Measurements from ENCODE around the gene TRPM7. TPM values are rescaled to one million over a fixed set of nuclear protein-coding genes. Genes with fewer than 3 reads are reported as not detected.
"Not testable (repeated sequence)": the region's sequence is repeated elsewhere in the genome, so short reads cannot be mapped to it uniquely, and the experiment has no call there.

The TRPM7 gene
- polyA plus RNA-seq, 2 of the 4 experiments (the other 2 are of a cell fraction): 25.7 to 47.8 TPM

DNA sequence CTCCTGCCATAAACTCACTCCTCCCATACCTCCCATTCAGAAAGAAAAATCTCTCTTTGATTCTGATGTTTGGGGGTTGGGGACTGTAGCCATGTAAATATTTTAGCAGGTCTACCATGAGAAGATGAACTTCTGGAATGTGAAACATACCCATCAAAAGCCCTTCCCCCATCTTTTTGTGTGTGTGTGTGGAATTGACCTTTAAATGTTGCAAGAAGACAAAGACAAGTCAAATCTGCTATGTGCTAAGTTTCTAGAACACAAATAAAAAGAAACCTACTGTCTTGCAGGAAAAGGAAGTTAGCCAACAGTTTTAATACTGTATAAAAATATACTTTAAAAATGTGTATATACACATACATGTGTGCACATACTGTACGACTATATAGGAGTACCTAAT lies 110.4 kb downstream of the TRPM7 start (continued):
- TF ChIP-seq, protein P1, sequence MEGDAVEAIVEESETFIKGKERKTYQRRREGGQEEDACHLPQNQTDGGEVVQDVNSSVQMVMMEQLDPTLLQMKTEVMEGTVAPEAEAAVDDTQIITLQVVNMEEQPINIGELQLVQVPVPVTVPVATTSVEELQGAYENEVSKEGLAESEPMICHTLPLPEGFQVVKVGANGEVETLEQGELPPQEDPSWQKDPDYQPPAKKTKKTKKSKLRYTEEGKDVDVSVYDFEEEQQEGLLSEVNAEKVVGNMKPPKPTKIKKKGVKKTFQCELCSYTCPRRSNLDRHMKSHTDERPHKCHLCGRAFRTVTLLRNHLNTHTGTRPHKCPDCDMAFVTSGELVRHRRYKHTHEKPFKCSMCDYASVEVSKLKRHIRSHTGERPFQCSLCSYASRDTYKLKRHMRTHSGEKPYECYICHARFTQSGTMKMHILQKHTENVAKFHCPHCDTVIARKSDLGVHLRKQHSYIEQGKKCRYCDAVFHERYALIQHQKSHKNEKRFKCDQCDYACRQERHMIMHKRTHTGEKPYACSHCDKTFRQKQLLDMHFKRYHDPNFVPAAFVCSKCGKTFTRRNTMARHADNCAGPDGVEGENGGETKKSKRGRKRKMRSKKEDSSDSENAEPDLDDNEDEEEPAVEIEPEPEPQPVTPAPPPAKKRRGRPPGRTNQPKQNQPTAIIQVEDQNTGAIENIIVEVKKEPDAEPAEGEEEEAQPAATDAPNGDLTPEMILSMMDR (IDR thresholded peaks at IDR 0.05): no peak
- TF ChIP-seq, protein P2, sequence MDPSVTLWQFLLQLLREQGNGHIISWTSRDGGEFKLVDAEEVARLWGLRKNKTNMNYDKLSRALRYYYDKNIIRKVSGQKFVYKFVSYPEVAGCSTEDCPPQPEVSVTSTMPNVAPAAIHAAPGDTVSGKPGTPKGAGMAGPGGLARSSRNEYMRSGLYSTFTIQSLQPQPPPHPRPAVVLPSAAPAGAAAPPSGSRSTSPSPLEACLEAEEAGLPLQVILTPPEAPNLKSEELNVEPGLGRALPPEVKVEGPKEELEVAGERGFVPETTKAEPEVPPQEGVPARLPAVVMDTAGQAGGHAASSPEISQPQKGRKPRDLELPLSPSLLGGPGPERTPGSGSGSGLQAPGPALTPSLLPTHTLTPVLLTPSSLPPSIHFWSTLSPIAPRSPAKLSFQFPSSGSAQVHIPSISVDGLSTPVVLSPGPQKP (IDR thresholded peaks at IDR 0.05; ENCODE audit: low read depth, low read length): no peak
- TF ChIP-seq ZNF302 (CRISPR knock-in tag; IDR thresholded peaks at IDR 0.05) (no peak), JUNB (IDR thresholded peaks at IDR 0.05) (no peak), PHF8 (IDR thresholded peaks at IDR 0.05; ENCODE audit: borderline replicate concordance, low read depth) (no peak)

DNA sequence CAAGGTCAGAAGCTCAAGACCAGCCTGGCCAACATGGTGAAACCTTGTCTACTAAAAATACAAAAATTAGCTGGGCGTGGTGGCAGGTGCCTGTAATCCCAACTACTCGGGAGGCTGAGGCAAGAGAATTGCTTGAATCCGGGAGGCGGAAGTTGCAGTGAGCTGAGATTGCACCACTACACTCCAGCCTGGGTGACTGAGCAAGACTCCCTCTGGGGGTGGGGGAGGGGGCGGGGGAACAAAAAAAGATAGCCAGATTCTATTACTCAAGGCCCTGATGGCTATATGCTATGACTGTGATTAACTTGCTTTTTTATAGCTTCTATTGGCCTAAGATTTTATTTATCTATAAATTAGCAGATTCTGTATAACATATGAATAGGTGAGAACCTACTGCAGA lies 112.8 kb downstream of the TRPM7 start:
- H3K4me3 ChIP-seq; ATAC-seq; POLR2A ChIA-PET; H3K4me2 ChIP-seq; FAIRE-seq; H3K27ac ChIP-seq; H3K9me3 ChIP-seq; H3K4me1 ChIP-seq; DNase-seq (ENCODE audit: low read depth in 1 of 2, low spot score in 1 of 2): not testable (repeated sequence)
- CTCF ChIA-PET: interaction anchor here (1.8 to 2.2 kb wide), 2 partner anchors 13 kb away, joined by 5 to 6 read pairs; no protein-coding TSS in a partner anchor
- 99% methylated on average over 5 of the region's 5 CpGs for whole genome bisulfite sequencing (ENCODE audit: missing lambda C conversion rate)

DNA sequence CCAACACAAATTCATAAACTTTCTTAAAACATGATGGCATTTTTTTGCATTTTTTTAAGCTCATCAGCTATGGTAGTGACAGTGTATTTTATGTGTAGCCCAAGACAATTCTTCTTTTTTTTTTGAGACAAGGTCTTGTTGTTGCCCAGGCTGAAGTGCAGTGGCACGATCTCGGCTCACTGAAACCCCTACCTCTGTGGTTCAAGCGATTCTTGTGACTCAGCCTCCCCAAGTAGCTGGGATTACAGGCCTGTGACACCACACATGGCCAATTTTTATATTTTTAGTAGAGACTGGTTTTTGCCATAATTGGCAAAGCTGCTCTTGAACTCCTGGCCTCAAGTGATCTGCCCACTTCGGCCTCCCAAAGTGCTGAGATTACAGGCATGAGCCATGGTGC lies 122.8 kb downstream of the TRPM7 start:
- ChIA-PET POLR2A (interaction anchor here (0.6 kb wide), 1 partner anchor 9 kb away, joined by 6 read pairs; no protein-coding TSS in a partner anchor), CTCF (interaction anchor here (0.7 to 1.3 kb wide), 2 partner anchors 9 to 111 kb away, joined by 3 read pairs; no protein-coding TSS in a partner anchor)
- Histone ChIP-seq H3K4me3 (no peak overlapping the region), H3K27ac (no peak overlapping the region), H3K4me2 (no peak overlapping the region), H3K4me1 (no peaks in the 10 kb centered on the region), H3K9me3 (no peaks in the 10 kb centered on the region)
- WGBS (ENCODE audit: missing lambda C conversion rate): 76% methylated on average over 4 of the region's 4 CpGs
- ATAC-seq (no peak), FAIRE-seq (no peak), DNase-seq (ENCODE audit: low read depth in 1 of 2, low spot score in 1 of 2) (no peak)
- no peak for TF ChIP-seq FOSL2 (IDR thresholded peaks at IDR 0.05)
- TF ChIP-seq FOSL2 (CRISPR knock-in tag; IDR thresholded peaks at IDR 0.05): no peak

DNA sequence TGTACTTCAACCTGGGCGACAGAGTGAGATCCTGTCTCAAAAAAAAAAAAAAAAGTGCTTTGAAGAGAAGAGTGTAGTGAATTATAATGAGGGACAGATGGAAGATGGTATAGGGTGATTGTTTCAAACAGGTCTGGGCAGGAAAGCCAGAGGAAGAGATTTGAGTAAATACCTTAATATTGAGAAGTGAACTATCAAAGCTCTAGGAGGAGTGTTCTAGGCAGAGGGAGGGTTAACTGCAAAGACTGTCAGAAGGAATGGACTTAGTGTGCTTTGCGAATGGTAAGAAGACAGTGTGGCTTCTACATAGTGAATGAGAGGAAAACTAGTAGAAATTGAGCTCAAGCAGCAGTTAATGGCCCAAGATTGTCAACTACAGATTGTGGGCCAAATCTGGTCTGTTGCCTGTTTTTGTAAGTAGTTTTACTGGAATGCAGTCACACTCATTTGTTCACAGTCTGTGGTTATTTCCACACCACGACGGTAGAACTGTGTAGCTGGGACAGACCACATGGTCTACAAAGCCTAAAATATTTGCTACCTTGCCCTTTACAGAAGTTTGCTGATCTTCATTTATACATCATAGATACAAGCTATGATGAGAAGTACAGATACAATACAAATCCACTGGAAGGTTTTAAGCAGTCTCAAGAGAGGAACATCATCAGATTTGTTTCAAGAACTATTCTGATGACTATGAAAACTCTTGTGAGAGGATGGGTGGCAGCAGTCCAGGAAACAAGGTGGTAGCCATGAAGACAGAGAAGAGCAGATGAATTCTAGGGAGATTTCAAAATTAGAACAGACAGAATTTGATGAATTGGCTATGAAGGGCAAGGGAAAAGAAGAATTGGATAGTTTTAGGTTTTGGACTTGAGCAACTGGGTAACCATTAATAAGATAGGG lies 123.6 kb downstream of the TRPM7 start:
- no peak overlapping the region for H3K27ac ChIP-seq
- H3K4me2 ChIP-seq: no peak overlapping the region
- ChIA-PET CTCF (interaction anchor here (0.7 to 1.4 kb wide), 5 partner anchors 9 to 343 kb away, joined by 3 read pairs; no protein-coding TSS in a partner anchor), POLR2A (no interaction called here)
- no peaks in the 10 kb centered on the region for H3K9me3 ChIP-seq
- no peak for TF ChIP-seq NPAS2 (CRISPR knock-in tag; IDR thresholded peaks at IDR 0.05; ENCODE audit: borderline replicate concordance)
- TF ChIP-seq JUN (IDR thresholded peaks at IDR 0.05): no peak
- no peak for TF ChIP-seq TFCP2L1 (CRISPR knock-in tag; IDR thresholded peaks at IDR 0.05)
- TF ChIP-seq EHF (CRISPR knock-in tag; IDR thresholded peaks at IDR 0.05): no peak
- TF ChIP-seq RFX5 (IDR thresholded peaks at IDR 0.05): no peak
- no peak for TF ChIP-seq MYC (IDR thresholded peaks at IDR 0.05; ENCODE audit: borderline replicate concordance, low read length)
- no peak for TF ChIP-seq TP53 (CRISPR knock-in tag; IDR thresholded peaks at IDR 0.05)
- no peak for TF ChIP-seq SREBF2 (IDR thresholded peaks at IDR 0.05)
- TF ChIP-seq, protein P3, sequence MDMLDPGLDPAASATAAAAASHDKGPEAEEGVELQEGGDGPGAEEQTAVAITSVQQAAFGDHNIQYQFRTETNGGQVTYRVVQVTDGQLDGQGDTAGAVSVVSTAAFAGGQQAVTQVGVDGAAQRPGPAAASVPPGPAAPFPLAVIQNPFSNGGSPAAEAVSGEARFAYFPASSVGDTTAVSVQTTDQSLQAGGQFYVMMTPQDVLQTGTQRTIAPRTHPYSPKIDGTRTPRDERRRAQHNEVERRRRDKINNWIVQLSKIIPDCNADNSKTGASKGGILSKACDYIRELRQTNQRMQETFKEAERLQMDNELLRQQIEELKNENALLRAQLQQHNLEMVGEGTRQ (IDR thresholded peaks at IDR 0.05): no peak
- TF ChIP-seq, protein P4, sequence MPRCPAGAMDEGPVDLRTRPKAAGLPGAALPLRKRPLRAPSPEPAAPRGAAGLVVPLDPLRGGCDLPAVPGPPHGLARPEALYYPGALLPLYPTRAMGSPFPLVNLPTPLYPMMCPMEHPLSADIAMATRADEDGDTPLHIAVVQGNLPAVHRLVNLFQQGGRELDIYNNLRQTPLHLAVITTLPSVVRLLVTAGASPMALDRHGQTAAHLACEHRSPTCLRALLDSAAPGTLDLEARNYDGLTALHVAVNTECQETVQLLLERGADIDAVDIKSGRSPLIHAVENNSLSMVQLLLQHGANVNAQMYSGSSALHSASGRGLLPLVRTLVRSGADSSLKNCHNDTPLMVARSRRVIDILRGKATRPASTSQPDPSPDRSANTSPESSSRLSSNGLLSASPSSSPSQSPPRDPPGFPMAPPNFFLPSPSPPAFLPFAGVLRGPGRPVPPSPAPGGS (IDR thresholded peaks at IDR 0.05): no peak
- no peak for TF ChIP-seq POLR2AphosphoS2 (conservative IDR thresholded peaks at IDR 0.05; ENCODE audit: low read length)
- TF ChIP-seq EHMT2 (IDR thresholded peaks at IDR 0.05; ENCODE audit: low read depth): no peak
- TF ChIP-seq, protein P5, sequence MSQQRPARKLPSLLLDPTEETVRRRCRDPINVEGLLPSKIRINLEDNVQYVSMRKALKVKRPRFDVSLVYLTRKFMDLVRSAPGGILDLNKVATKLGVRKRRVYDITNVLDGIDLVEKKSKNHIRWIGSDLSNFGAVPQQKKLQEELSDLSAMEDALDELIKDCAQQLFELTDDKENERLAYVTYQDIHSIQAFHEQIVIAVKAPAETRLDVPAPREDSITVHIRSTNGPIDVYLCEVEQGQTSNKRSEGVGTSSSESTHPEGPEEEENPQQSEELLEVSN (IDR thresholded peaks at IDR 0.05; ENCODE audit: borderline replicate concordance, low read depth): no peak
- no peak for TF ChIP-seq ZNF302 (CRISPR knock-in tag; IDR thresholded peaks at IDR 0.05)
- TF ChIP-seq HOXA7 (CRISPR knock-in tag; IDR thresholded peaks at IDR 0.05): no peak
- no peak for TF ChIP-seq ZFP36 (IDR thresholded peaks at IDR 0.05; ENCODE audit: borderline replicate concordance, partially characterized antibody)
- no peak for TF ChIP-seq NFE2L2 (conservative IDR thresholded peaks at IDR 0.05; ENCODE audit: low read length)
- TF ChIP-seq CBX2 (IDR thresholded peaks at IDR 0.05; ENCODE audit: borderline replicate concordance, low read depth): no peak
- TF ChIP-seq KDM1A (IDR thresholded peaks at IDR 0.05; ENCODE audit: low read depth): no peak
- H3K4me1 ChIP-seq: no peaks in the 10 kb centered on the region
- peak; percentile 19 to 36; a peak in 2 of 6 replicates for ATAC-seq
- H3K4me3 ChIP-seq: no peak overlapping the region
- peak; percentile 87 for FAIRE-seq
- WGBS (ENCODE audit: missing lambda C conversion rate): 88% methylated on average over 4 of the region's 4 CpGs
- DNase-seq (ENCODE audit: low read depth in 1 of 2, low spot score in 1 of 2): no peak

Measured in A549 (cell line).